Measurements from ENCODE around the gene TCP11. TPM values are rescaled to one million over a fixed set of nuclear protein-coding genes. Genes with fewer than 3 reads are reported as not detected.

Gene TCP11
- 0.13 TPM in 1 of 2 replicates, not detected in the other for total RNA-seq (2014; rRNA removed; shearing (Covaris generic))
- 0.12 and 0.17 TPM in 2 replicates for polyA plus RNA-seq (2015; cell fraction: cytosol; rRNA removed)
- 0.44 and 0.69 TPM in 2 replicates for polyA plus RNA-seq (2015; cell fraction: nucleus; rRNA removed)

- no peak for DNase-seq (ENCODE audit: low read depth)
Observed at GRCh38 chr6:35141007-35141655, at the start of gene TCP11. TCP11 (minus strand) TSS chr6:35141339; CDS start chr6:35140870, 469 bp downstream.

- DNase-seq (ENCODE audit: low read depth) = no peak
Observed at GRCh38 chr6:35190306-35190705, 49.2 kb upstream of the TCP11 start.

- no peak for DNase-seq (ENCODE audit: low read depth)
Observed at GRCh38 chr6:35188886-35189285, 47.7 kb upstream of the TCP11 start.

- DNase-seq (ENCODE audit: low read depth) = no peak
Observed at GRCh38 chr6:35186571-35186970, 45.4 kb upstream of the TCP11 start.

GRCh38 chr6:35185971-35186370 is 44.8 kb upstream of the TCP11 start:
- no peak for DNase-seq (ENCODE audit: low read depth)

- peak; percentile 78 for DNase-seq (ENCODE audit: low read depth)
Observed at GRCh38 chr6:35185302-35185681, 44.2 kb upstream of the TCP11 start.

GRCh38 chr6:35184580-35185301 is 43.6 kb upstream of the TCP11 start:
- DNase-seq (ENCODE audit: low read depth) = no peak

- no peak for DNase-seq (ENCODE audit: low read depth)
Observed at GRCh38 chr6:35183935-35184334, 42.8 kb upstream of the TCP11 start.

GRCh38 chr6:35183281-35183680 is 42.1 kb upstream of the TCP11 start:
- DNase-seq (ENCODE audit: low read depth) = no peak

- peak; percentile 73 for DNase-seq (ENCODE audit: low read depth)
Observed at GRCh38 chr6:35181933-35182612, 40.9 kb upstream of the TCP11 start.

GRCh38 chr6:35181308-35181932 is 40.3 kb upstream of the TCP11 start:
- peak; percentile 58 for DNase-seq (ENCODE audit: low read depth)

- no peak for DNase-seq (ENCODE audit: low read depth)
Observed at GRCh38 chr6:35179901-35180535, 38.9 kb upstream of the TCP11 start.

GRCh38 chr6:35178932-35179832 is 38.0 kb upstream of the TCP11 start:
- no peak for DNase-seq (ENCODE audit: low read depth)

- DNase-seq (ENCODE audit: low read depth) = no peak
Observed at GRCh38 chr6:35178012-35178411, 36.9 kb upstream of the TCP11 start.

GRCh38 chr6:35177596-35177995 is 36.5 kb upstream of the TCP11 start:
- peak; percentile 56 for DNase-seq (ENCODE audit: low read depth)

- DNase-seq (ENCODE audit: low read depth) = peak; percentile 32
Observed at GRCh38 chr6:35177157-35177556, 36.0 kb upstream of the TCP11 start.

- DNase-seq (ENCODE audit: low read depth) = no peak
Observed at GRCh38 chr6:35176301-35177024, 35.3 kb upstream of the TCP11 start.

GRCh38 chr6:35174501-35174900 is 33.4 kb upstream of the TCP11 start:
- DNase-seq (ENCODE audit: low read depth) = no peak

- no peak for DNase-seq (ENCODE audit: low read depth)
Observed at GRCh38 chr6:35174088-35174434, 32.9 kb upstream of the TCP11 start.

Data from HT1080 (cell line).